Karpas-422 (cell line): ENCODE data around the gene ATP5PB. TPM values are rescaled to one million over a fixed set of nuclear protein-coding genes. Genes with fewer than 3 reads are reported as not detected.
A peak's percentile ranks its signal among the peaks of the same experiment; 100 is the strongest.

ENCODE experiments used
- DNase-seq: peaks from one replicate; pipeline ENCODE4 v3.0.0-alpha.2; 2015
- H2AFZ ChIP-seq: fragments of 200-600 bp; sonication (generic); 2 replicates; pipeline ENCODE4 v1.6.1; 2014; ENCODE audit warnings: antibody characterized with exemption, low read length, mixed read lengths
- H3K27ac ChIP-seq: fragments of 200-600 bp; sonication (generic); 2 replicates; pipeline ENCODE4 v1.5.1; 2014; ENCODE audit warnings: mild to moderate bottlenecking, low read length, moderate library complexity
- H3K27me3 ChIP-seq: fragments of 200-600 bp; sonication (generic); 2 replicates; pipeline ENCODE4 v1.6.1; 2014; ENCODE audit warnings: low read length, mixed read lengths
- H3K36me3 ChIP-seq: fragments of 200-600 bp; sonication (generic); 2 replicates; pipeline ENCODE4 v1.6.1; 2014; ENCODE audit warnings: low read length, mixed read lengths; ENCODE audit not compliant: insufficient read depth
- H3K4me1 ChIP-seq: fragments of 200-600 bp; sonication (generic); 2 replicates; pipeline ENCODE4 v1.6.1; 2014; ENCODE audit warnings: mild to moderate bottlenecking, low read length, mixed read lengths
- H3K4me2 ChIP-seq: fragments of 200-600 bp; sonication (generic); 2 replicates; pipeline ENCODE4 v1.6.1; 2014; ENCODE audit warnings: low read length, low read depth, mild to moderate bottlenecking; ENCODE audit not compliant: poor library complexity, severe bottlenecking
- H3K4me3 ChIP-seq: fragments of 200-600 bp; sonication (generic); 2 replicates; pipeline ENCODE4 v1.5.1; 2014; ENCODE audit warnings: mild to moderate bottlenecking, antibody characterized with exemption, low read length, mixed read lengths
- H3K79me2 ChIP-seq: fragments of 200-600 bp; sonication (generic); 2 replicates; pipeline ENCODE4 v1.6.1; 2014; ENCODE audit warnings: mild to moderate bottlenecking, low read length, mixed read lengths
- H3K9ac ChIP-seq: fragments of 200-600 bp; sonication (generic); 2 replicates; pipeline ENCODE4 v1.6.0; 2014; ENCODE audit warnings: low read length
- H3K9me2 ChIP-seq: fragments of 200-600 bp; sonication (generic), shearing (Covaris generic); replicated peaks from 2 replicates; pipeline ENCODE4 v1.6.0; 2014; ENCODE audit warnings: mild to moderate bottlenecking, low read length, moderate library complexity; ENCODE audit not compliant: insufficient read depth
- H3K9me3 ChIP-seq: fragments of 300-700, 200-600 bp; sonication (generic); 2 replicates; pipeline ENCODE4 v1.6.1; 2014; ENCODE audit warnings: low read length, mixed read lengths
- H4K20me1 ChIP-seq: fragments of 200-600 bp; sonication (generic); 2 replicates; pipeline ENCODE4 v1.6.1; 2014; ENCODE audit warnings: mild to moderate bottlenecking, antibody characterized with exemption, low read length, low read depth; ENCODE audit not compliant: insufficient read depth
- total RNA-seq: library from RNA; depleted of rRNA; stranded (reverse); fragments of >200 nt; shearing (Covaris generic); gene quantifications from 2 replicates; pipeline ENCODE4 v1.2.3, GENCODE V29; 2014; ENCODE audit warnings: low replicate concordance

The ATP5PB gene
- total RNA-seq, 1 experiment from 2014 or later: 590 TPM

DNA sequence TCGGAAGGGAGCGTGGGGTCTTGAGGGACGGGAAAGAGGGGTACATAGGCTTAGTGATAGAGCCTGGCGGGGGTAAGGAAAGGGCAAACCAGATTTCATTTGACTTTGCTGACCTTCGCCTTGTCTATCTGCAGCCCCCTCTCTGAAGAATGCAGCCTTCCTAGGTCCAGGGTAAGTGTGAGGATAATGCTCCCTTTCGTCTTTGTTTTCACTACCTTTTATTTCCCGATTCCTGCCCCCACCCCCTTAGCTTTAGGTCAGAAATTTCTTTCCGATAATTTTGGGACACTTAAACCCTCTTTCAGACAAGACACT lies 396 bp downstream of the ATP5PB start:
- Histone ChIP-seq H3K79me2 (peaks cover 94% of the 10 kb centered on the region), H3K27me3 (no peaks in the 10 kb centered on the region), H4K20me1 (0 out of 2 replicates have a peak, but pooled peaks cover 20% of the 10 kb centered on the region), H3K36me3 (peaks cover 56% of the 10 kb centered on the region), H3K9me3 (no peaks in the 10 kb centered on the region), H3K9ac (peak overlapping the region; percentile 94), H3K9me2 (0 out of 2 replicates have a peak, but pooled peaks cover 5% of the 10 kb centered on the region), H3K4me1 (peaks cover 33% of the 10 kb centered on the region), H3K4me3 (peak overlapping the region; percentile 95), H3K4me2 (peak overlapping the region; percentile 77), H2AFZ (peak overlapping the region; percentile 55; the same call in 1 of the 2 replicates), H3K27ac (peak overlapping the region; percentile 55)
- no peak for DNase-seq

GRCh38 chr1:111450185-111450584 lies 921 bp downstream of the ATP5PB start:
- Histone ChIP-seq H2AFZ (no peak overlapping the region), H3K4me1 (peaks cover 33% of the 10 kb centered on the region)

GRCh38 chr1:111452581-111452980 lies 3.3 kb downstream of the ATP5PB start:
- Histone ChIP-seq H4K20me1 (0 out of 2 replicates have a peak, but pooled peaks cover 15% of the 10 kb centered on the region), H3K4me3 (no peak overlapping the region), H3K4me2 (no peak overlapping the region), H3K27me3 (no peaks in the 10 kb centered on the region), H3K27ac (no peak overlapping the region), H2AFZ (no peak overlapping the region), H3K36me3 (peaks cover 60% of the 10 kb centered on the region), H3K4me1 (peaks cover 27% of the 10 kb centered on the region), H3K9ac (no peak overlapping the region), H3K9me2 (0 out of 2 replicates have a peak, but pooled peaks cover 5% of the 10 kb centered on the region), H3K9me3 (no peaks in the 10 kb centered on the region), H3K79me2 (peaks cover 92% of the 10 kb centered on the region)
- DNase-seq: no peak

More at GRCh38 chr1:111450185-111450584, 921 bp downstream of the ATP5PB start:
- Histone ChIP-seq H3K27me3 (no peaks in the 10 kb centered on the region), H3K27ac (peak overlapping the region; percentile 55; the same call in 1 of the 2 replicates), H3K9ac (peak overlapping the region; percentile 94), H3K4me3 (peak overlapping the region; percentile 95), H4K20me1 (0 out of 2 replicates have a peak, but pooled peaks cover 20% of the 10 kb centered on the region), H3K9me3 (no peaks in the 10 kb centered on the region), H3K36me3 (peaks cover 55% of the 10 kb centered on the region), H3K4me2 (peak overlapping the region; percentile 77), H3K79me2 (peaks cover 97% of the 10 kb centered on the region), H3K9me2 (0 out of 2 replicates have a peak, but pooled peaks cover 5% of the 10 kb centered on the region)
- DNase-seq: no peak

DNA sequence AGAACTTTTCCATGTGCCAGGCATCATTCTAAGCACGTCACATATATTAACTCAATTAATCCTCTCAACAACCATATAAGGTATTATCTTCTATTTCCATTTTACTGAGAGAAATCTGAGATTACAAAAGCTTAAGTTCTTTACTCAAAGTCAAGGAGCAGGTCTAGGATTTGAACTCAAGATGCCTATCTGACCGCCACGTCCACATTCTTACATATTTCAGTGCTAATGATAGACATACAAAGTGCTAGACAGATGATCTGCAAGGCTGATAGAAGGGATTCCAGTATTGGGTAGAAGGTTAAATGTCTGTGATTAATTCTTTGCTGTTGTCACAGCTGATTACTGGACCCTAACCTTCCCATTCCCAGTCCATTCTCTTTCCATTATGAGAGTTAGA lies 4.4 kb downstream of the ATP5PB start:
- Histone ChIP-seq H2AFZ (no peak overlapping the region), H3K79me2 (peaks cover 84% of the 10 kb centered on the region), H3K36me3 (peaks cover 71% of the 10 kb centered on the region), H3K4me2 (no peak overlapping the region), H3K4me3 (no peak overlapping the region), H3K9me2 (0 out of 2 replicates have a peak, but pooled peaks cover 5% of the 10 kb centered on the region), H4K20me1 (0 out of 2 replicates have a peak, but pooled peaks cover 9% of the 10 kb centered on the region), H3K4me1 (peaks cover 22% of the 10 kb centered on the region), H3K27ac (no peak overlapping the region), H3K9me3 (no peaks in the 10 kb centered on the region), H3K9ac (no peak overlapping the region), H3K27me3 (no peaks in the 10 kb centered on the region)
- no peak for DNase-seq

- H3K4me3 ChIP-seq: no peak overlapping the region
- H3K27me3 ChIP-seq: no peaks in the 10 kb centered on the region
- no peak overlapping the region for H2AFZ ChIP-seq
- 0 out of 2 replicates have a peak, but pooled peaks cover 5% of the 10 kb centered on the region for H3K9me2 ChIP-seq
- H3K4me2 ChIP-seq: no peak overlapping the region
- peaks cover 80% of the 10 kb centered on the region for H3K36me3 ChIP-seq
- H3K79me2 ChIP-seq: peaks cover 76% of the 10 kb centered on the region
- H4K20me1 ChIP-seq: 0 out of 2 replicates have a peak, but pooled peaks cover 9% of the 10 kb centered on the region
- no peak overlapping the region for H3K27ac ChIP-seq
- H3K4me1 ChIP-seq: peaks cover 22% of the 10 kb centered on the region
- no peaks in the 10 kb centered on the region for H3K9me3 ChIP-seq
- no peak overlapping the region for H3K9ac ChIP-seq
- DNase-seq: no peak
Measured at GRCh38 chr1:111454859-111455641, 5.8 kb downstream of the ATP5PB start.

DNA sequence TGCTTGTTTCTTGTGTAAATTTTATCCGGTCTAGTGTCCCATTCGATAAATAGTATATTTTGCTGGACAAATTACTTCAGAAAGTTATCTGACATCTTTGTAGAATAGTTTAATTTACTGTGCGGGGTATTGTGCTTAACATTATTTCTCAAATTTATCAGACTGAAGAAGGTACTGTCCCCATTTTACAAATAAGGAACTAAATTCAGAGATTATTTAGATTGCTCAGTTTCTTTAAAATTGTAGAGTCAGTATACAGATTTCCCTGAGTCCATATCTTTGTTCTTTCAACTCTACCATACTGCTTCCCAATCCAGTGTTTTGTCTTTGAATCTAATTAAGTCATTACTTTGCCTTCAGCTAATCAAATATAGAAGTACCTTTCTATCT lies 6.4 kb downstream of the ATP5PB start:
- H3K9ac ChIP-seq: no peak overlapping the region
- peaks cover 70% of the 10 kb centered on the region for H3K79me2 ChIP-seq
- no peak overlapping the region for H3K4me2 ChIP-seq
- no peak overlapping the region for H2AFZ ChIP-seq
- no peak overlapping the region for H3K27ac ChIP-seq
- peaks cover 78% of the 10 kb centered on the region for H3K36me3 ChIP-seq
- H3K27me3 ChIP-seq: no peaks in the 10 kb centered on the region
- peaks cover 16% of the 10 kb centered on the region for H3K4me1 ChIP-seq
- H3K4me3 ChIP-seq: no peak overlapping the region
- no peak for DNase-seq
- H3K9me3 ChIP-seq: no peaks in the 10 kb centered on the region
- 0 out of 2 replicates have a peak, but pooled peaks cover 9% of the 10 kb centered on the region for H4K20me1 ChIP-seq
- H3K9me2 ChIP-seq: 0 out of 2 replicates have a peak, but pooled peaks cover 2% of the 10 kb centered on the region

- Histone ChIP-seq H3K27ac (no peak overlapping the region), H3K4me1 (no peaks in the 10 kb centered on the region), H3K4me3 (no peak overlapping the region), H2AFZ (no peak overlapping the region), H3K9me2 (no peaks in the 10 kb centered on the region), H3K36me3 (peaks cover 52% of the 10 kb centered on the region), H3K4me2 (no peak overlapping the region), H3K9ac (no peak overlapping the region), H3K27me3 (no peaks in the 10 kb centered on the region), H3K79me2 (peaks cover 10% of the 10 kb centered on the region), H3K9me3 (no peaks in the 10 kb centered on the region), H4K20me1 (no peaks in the 10 kb centered on the region)
- no peak for DNase-seq
Measured at GRCh38 chr1:111461765-111462164, 12.5 kb downstream of the ATP5PB start.

DNA sequence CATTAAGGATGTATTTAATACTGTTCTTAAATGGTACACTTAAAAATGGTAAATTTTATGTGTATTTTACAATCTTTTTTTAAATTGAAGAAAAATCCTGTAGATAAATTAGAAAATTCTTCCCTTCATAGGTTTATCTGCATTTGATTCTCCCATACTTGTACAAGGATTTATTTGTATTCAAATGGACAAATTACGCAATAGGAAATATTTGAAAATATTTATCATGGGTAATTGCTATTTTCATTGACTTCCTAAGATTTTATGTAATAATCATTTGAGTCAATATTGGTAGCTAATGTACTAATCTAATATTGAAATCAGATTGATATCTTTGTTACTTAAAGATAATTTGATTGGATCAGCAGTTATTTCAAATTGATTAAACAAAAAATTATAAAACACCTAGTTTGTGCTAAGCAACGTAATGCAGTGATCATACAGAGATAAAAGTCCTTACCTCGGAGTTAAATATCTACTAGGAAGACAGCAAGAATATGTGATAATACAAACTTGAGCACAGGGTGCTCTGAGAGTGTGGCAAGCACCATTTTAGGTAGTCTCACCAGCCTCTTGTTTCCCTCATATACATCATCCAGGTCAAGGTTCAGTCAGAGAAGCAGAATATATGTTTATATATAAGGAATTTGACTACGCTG lies 13.2 kb downstream of the ATP5PB start:
- Histone ChIP-seq H3K9ac (no peak overlapping the region), H4K20me1 (no peaks in the 10 kb centered on the region), H3K27me3 (no peaks in the 10 kb centered on the region), H3K4me2 (no peak overlapping the region), H3K27ac (no peak overlapping the region), H3K9me2 (no peaks in the 10 kb centered on the region), H3K9me3 (no peaks in the 10 kb centered on the region), H3K79me2 (peaks cover 6% of the 10 kb centered on the region; the same call in 1 of the 2 replicates), H3K4me3 (no peak overlapping the region), H3K36me3 (peaks cover 45% of the 10 kb centered on the region), H3K4me1 (no peaks in the 10 kb centered on the region), H2AFZ (no peak overlapping the region)
- no peak for DNase-seq
